ENCODE data around the gene CENPF. TPM values are rescaled to one million over a fixed set of nuclear protein-coding genes. Genes with fewer than 3 reads are reported as not detected.

Gene CENPF
- polyA plus RNA-seq = 10 to 100 TPM in 1 of 2 donors, 1 to 10 TPM in 1; 7.0 to 15.9 TPM

- Histone ChIP-seq H3K9me3 (ENCODE audit: control insufficient read depth in 2 of 2, insufficient read depth in 1 of 2, low read depth in 1 of 2, low read length in 1 of 2) (no peaks in the 10 kb centered on the region), H3K4me3 (ENCODE audit: low read depth in 1 of 2, low read length in 2 of 2) (peak within 1 kb of the TSS; percentile 71 to 85), H3K4me1 (ENCODE audit: control insufficient read depth in 2 of 2, insufficient read depth in 2 of 2, low read length in 1 of 2) (no peaks in the 10 kb centered on the region), H3K36me3 (ENCODE audit: control insufficient read depth in 2 of 2, insufficient read depth in 2 of 2, low read length in 1 of 2) (no peaks in the 10 kb centered on the region), H3K27me3 (ENCODE audit: control insufficient read depth in 1 of 2, insufficient read depth in 2 of 2, low read length in 2 of 2) (no peaks in the 10 kb centered on the region), H3K27ac (ENCODE audit: low read depth in 2 of 2, low read length in 1 of 2) (no peak within 1 kb of the TSS)
- 0% methylated on average over 65 of the region's 65 CpGs for WGBS, 2 donors
These were observed at the start of gene CENPF for GRCh38 chr1:214602764-214603657. Gene CENPF (plus strand): TSS chr1:214603195. CDS start chr1:214613755, 10,560 bp downstream.

- WGBS, 2 donors = 63 to 66% methylated on average over 8 of the region's 8 CpGs
- Histone ChIP-seq H3K4me3 (ENCODE audit: low read depth in 1 of 2, low read length in 2 of 2) (no peak overlapping the region), H3K4me1 (ENCODE audit: control insufficient read depth in 2 of 2, insufficient read depth in 2 of 2, low read length in 1 of 2) (no peaks in the 10 kb centered on the region), H3K27me3 (ENCODE audit: control insufficient read depth in 1 of 2, insufficient read depth in 2 of 2, low read length in 2 of 2) (no peaks in the 10 kb centered on the region), H3K27ac (ENCODE audit: low read depth in 2 of 2, low read length in 1 of 2) (no peak overlapping the region), H3K36me3 (ENCODE audit: control insufficient read depth in 2 of 2, insufficient read depth in 2 of 2, low read length in 1 of 2) (no peaks in the 10 kb centered on the region), H3K9me3 (ENCODE audit: control insufficient read depth in 2 of 2, insufficient read depth in 1 of 2, low read depth in 1 of 2, low read length in 1 of 2) (no peaks in the 10 kb centered on the region)
These were observed 44.9 kb upstream of the CENPF start for GRCh38 chr1:214557952-214558735.

- no peaks in the 10 kb centered on the region for H3K9me3 ChIP-seq (ENCODE audit: control insufficient read depth in 2 of 2, insufficient read depth in 1 of 2, low read depth in 1 of 2, low read length in 1 of 2)
- no peak overlapping the region for H3K4me3 ChIP-seq (ENCODE audit: low read depth in 1 of 2, low read length in 2 of 2)
- H3K4me1 ChIP-seq (ENCODE audit: control insufficient read depth in 2 of 2, insufficient read depth in 2 of 2, low read length in 1 of 2) = no peaks in the 10 kb centered on the region
- no peaks in the 10 kb centered on the region for H3K27me3 ChIP-seq (ENCODE audit: control insufficient read depth in 1 of 2, insufficient read depth in 2 of 2, low read length in 2 of 2)
- no peaks in the 10 kb centered on the region for H3K36me3 ChIP-seq (ENCODE audit: control insufficient read depth in 2 of 2, insufficient read depth in 2 of 2, low read length in 1 of 2)
- no peak overlapping the region for H3K27ac ChIP-seq (ENCODE audit: low read depth in 2 of 2, low read length in 1 of 2)
These were observed 39.1 kb upstream of the CENPF start for GRCh38 chr1:214563881-214564280.

GRCh38 chr1:214565310-214565709 is 37.7 kb upstream of the CENPF start:
- no peak overlapping the region for H3K27ac ChIP-seq (ENCODE audit: low read depth in 2 of 2, low read length in 1 of 2)
- H3K4me1 ChIP-seq (ENCODE audit: control insufficient read depth in 2 of 2, insufficient read depth in 2 of 2, low read length in 1 of 2) = peaks cover 0 to 3% of the 10 kb centered on the region in 2 donors
- no peak overlapping the region for H3K4me3 ChIP-seq (ENCODE audit: low read depth in 1 of 2, low read length in 2 of 2)
- no peaks in the 10 kb centered on the region for H3K36me3 ChIP-seq (ENCODE audit: control insufficient read depth in 2 of 2, insufficient read depth in 2 of 2, low read length in 1 of 2)
- no peaks in the 10 kb centered on the region for H3K9me3 ChIP-seq (ENCODE audit: control insufficient read depth in 2 of 2, insufficient read depth in 1 of 2, low read depth in 1 of 2, low read length in 1 of 2)
- no peaks in the 10 kb centered on the region for H3K27me3 ChIP-seq (ENCODE audit: control insufficient read depth in 1 of 2, insufficient read depth in 2 of 2, low read length in 2 of 2)
- 76 to 88% methylated on average over 1 of the region's 1 CpG for WGBS, 2 donors

GRCh38 chr1:214566158-214567104 is 36.6 kb upstream of the CENPF start:
- Histone ChIP-seq H3K36me3 (ENCODE audit: control insufficient read depth in 2 of 2, insufficient read depth in 2 of 2, low read length in 1 of 2) (no peaks in the 10 kb centered on the region), H3K9me3 (ENCODE audit: control insufficient read depth in 2 of 2, insufficient read depth in 1 of 2, low read depth in 1 of 2, low read length in 1 of 2) (no peaks in the 10 kb centered on the region), H3K27me3 (ENCODE audit: control insufficient read depth in 1 of 2, insufficient read depth in 2 of 2, low read length in 2 of 2) (no peaks in the 10 kb centered on the region), H3K4me3 (ENCODE audit: low read depth in 1 of 2, low read length in 2 of 2) (no peak overlapping the region), H3K4me1 (ENCODE audit: control insufficient read depth in 2 of 2, insufficient read depth in 2 of 2, low read length in 1 of 2) (peaks cover 0 to 3% of the 10 kb centered on the region in 2 donors), H3K27ac (ENCODE audit: low read depth in 2 of 2, low read length in 1 of 2) (no peak overlapping the region)
- WGBS, 2 donors = 70 to 77% methylated on average over 3 of the region's 3 CpGs

- no peak overlapping the region for H3K27ac ChIP-seq (ENCODE audit: low read depth in 2 of 2, low read length in 1 of 2)
- no peak overlapping the region for H3K4me3 ChIP-seq (ENCODE audit: low read depth in 1 of 2, low read length in 2 of 2)
- WGBS, 2 donors = 91 to 96% methylated on average over 2 of the region's 2 CpGs
- peaks cover 0 to 6% of the 10 kb centered on the region in 2 donors for H3K4me1 ChIP-seq (ENCODE audit: control insufficient read depth in 2 of 2, insufficient read depth in 2 of 2, low read length in 1 of 2)
- no peaks in the 10 kb centered on the region for H3K9me3 ChIP-seq (ENCODE audit: control insufficient read depth in 2 of 2, insufficient read depth in 1 of 2, low read depth in 1 of 2, low read length in 1 of 2)
- H3K36me3 ChIP-seq (ENCODE audit: control insufficient read depth in 2 of 2, insufficient read depth in 2 of 2, low read length in 1 of 2) = no peaks in the 10 kb centered on the region
- H3K27me3 ChIP-seq (ENCODE audit: control insufficient read depth in 1 of 2, insufficient read depth in 2 of 2, low read length in 2 of 2) = no peaks in the 10 kb centered on the region
These were observed 35.5 kb upstream of the CENPF start for GRCh38 chr1:214567481-214567980.

- no peak overlapping the region for H3K27ac ChIP-seq (ENCODE audit: low read depth in 2 of 2, low read length in 1 of 2)
- no peaks in the 10 kb centered on the region for H3K27me3 ChIP-seq (ENCODE audit: control insufficient read depth in 1 of 2, insufficient read depth in 2 of 2, low read length in 2 of 2)
- no peaks in the 10 kb centered on the region for H3K36me3 ChIP-seq (ENCODE audit: control insufficient read depth in 2 of 2, insufficient read depth in 2 of 2, low read length in 1 of 2)
- no peak overlapping the region for H3K4me3 ChIP-seq (ENCODE audit: low read depth in 1 of 2, low read length in 2 of 2)
- WGBS, 2 donors = 61 to 71% methylated on average over 4 of the region's 4 CpGs
- H3K9me3 ChIP-seq (ENCODE audit: control insufficient read depth in 2 of 2, insufficient read depth in 1 of 2, low read depth in 1 of 2, low read length in 1 of 2) = no peaks in the 10 kb centered on the region
- H3K4me1 ChIP-seq (ENCODE audit: control insufficient read depth in 2 of 2, insufficient read depth in 2 of 2, low read length in 1 of 2) = peaks cover 0 to 6% of the 10 kb centered on the region in 2 donors
These were observed 34.7 kb upstream of the CENPF start for GRCh38 chr1:214568328-214568727.

GRCh38 chr1:214569357-214570004 is 33.5 kb upstream of the CENPF start:
- Histone ChIP-seq H3K4me1 (ENCODE audit: control insufficient read depth in 2 of 2, insufficient read depth in 2 of 2, low read length in 1 of 2) (peaks cover 0 to 6% of the 10 kb centered on the region in 2 donors), H3K27me3 (ENCODE audit: control insufficient read depth in 1 of 2, insufficient read depth in 2 of 2, low read length in 2 of 2) (no peaks in the 10 kb centered on the region), H3K9me3 (ENCODE audit: control insufficient read depth in 2 of 2, insufficient read depth in 1 of 2, low read depth in 1 of 2, low read length in 1 of 2) (no peaks in the 10 kb centered on the region), H3K4me3 (ENCODE audit: low read depth in 1 of 2, low read length in 2 of 2) (no peak overlapping the region), H3K36me3 (ENCODE audit: control insufficient read depth in 2 of 2, insufficient read depth in 2 of 2, low read length in 1 of 2) (no peaks in the 10 kb centered on the region), H3K27ac (ENCODE audit: low read depth in 2 of 2, low read length in 1 of 2) (no peak overlapping the region)
- 80 to 83% methylated on average over 2 of the region's 2 CpGs for WGBS, 2 donors
